Ovary (tissue), 9 donors: Measurements from ENCODE around the gene BAIAP3. TPM values are rescaled to one million over a fixed set of nuclear protein-coding genes. Genes with fewer than 3 reads are reported as not detected.

ENCODE experiments used
- DNase-seq, 5 donors: peaks; one replicate each; pipeline ENCODE4 v3.0.0-alpha.2; 2019 to 2020
- H3K27ac ChIP-seq, 2 donors: fragments of 200-600 bp; one replicate each; pipeline versions ENCODE4 v1.5.1 to v1.8.0; 2019 to 2022
- H3K27me3 ChIP-seq: fragments of 200-600 bp; one replicate; pipeline ENCODE4 v1.8.0; 2022
- H3K36me3 ChIP-seq: fragments of 200-600 bp; sonication (generic); one replicate; pipeline ENCODE4 v1.5.1; 2019
- H3K4me1 ChIP-seq: one replicate; pipeline ENCODE4 v1.8.1; 2013; ENCODE audit warnings: mild to moderate bottlenecking, moderate library complexity; ENCODE audit not compliant: insufficient read depth
- H3K4me3 ChIP-seq: fragments of 200-600 bp; sonication (generic); one replicate; pipeline ENCODE4 v1.5.1; 2017
- H3K9me3 ChIP-seq, 2 donors: fragments of 200-600 bp in 1 of 2; sonication (generic) in 1 of 2; one replicate each; pipeline versions ENCODE4 v1.5.1 to v1.8.1; 2013 to 2019; ENCODE audit warnings: mild to moderate bottlenecking in 1 of 2, moderate library complexity in 1 of 2
- CTCF ChIP-seq, 3 donors: fragments of 450-650 bp in 2 of 3; fragments of 200-600 bp in 1 of 3; IDR thresholded peaks; one replicate each; pipeline versions ENCODE4 v1.5.1 to v1.8.0; 2016 to 2022; ENCODE audit warnings: antibody characterized with exemption in 3 of 3, mild to moderate bottlenecking in 1 of 3
- EP300 ChIP-seq: sonication (generic); formaldehyde crosslinking; IDR thresholded peaks from one replicate; pipeline ENCODE4 v1.6.1; 2017; ENCODE audit warnings: antibody characterized with exemption
- POLR2A ChIP-seq: fragments of 450-650 bp; IDR thresholded peaks from one replicate; pipeline ENCODE4 v1.6.1; 2017; ENCODE audit warnings: antibody characterized with exemption, mild to moderate bottlenecking, moderate library complexity
- WGBS, 3 donors: extraction: QIAGEN DNeasy Blood & Tissue Kit in 1 of 3; methylation state at CpG; one replicate each; pipeline versions ENCODE4 v1.1.5 to v1.1.7; 2013 to 2017; 5-methylcytosine and 5-hydroxymethylcytosine counted together
- intact Hi-C, 4 donors: fragments of 100-400 bp; cut with DNase I; formaldehyde crosslinking; loops; one replicate each; pipeline versions ENCODE4 v1.11.0 to v1.15.1; 2022 to 2023
- polyA plus RNA-seq, 2 donors: library from polyadenylated mRNA; stranded (reverse); fragments of 200-250 nt in 1 of 2; fragments of 350-450 nt in 1 of 2; fragmentation: Illumina TruSeq in 1 of 2; extraction: RNeasy Lipid Tissue Mini Kit (QIAGEN cat#74804) in 1 of 2; gene quantifications; one replicate each; pipeline ENCODE4 v1.2.3, GENCODE V29; 2013 to 2014
- total RNA-seq, 7 donors: library from RNA; depleted of rRNA in 2 of 7; stranded (reverse); fragments of >200 nt in 2 of 7; fragmentation: NEBNext Ultra II Directional in 3 of 7; extraction: Animal tissue kit (Norgen Biotek cat#: 25700) in 3 of 7; gene quantifications; one replicate each; pipeline versions ENCODE4 v1.1.0 to v1.2.4, GENCODE V29; 2016 to 2023
- donor health status: DM: no; HTN: no; CAD: no; lungs with moderate emphysema.
- donor health status: DM: no; HTN: no; CAD: no.
- donor health status: Bipolar disorder and iron deficiency.
- donor health status: DM: yes; HTN: yes; CAD: no.
- donor health status: DM: no; HTN: no; CAD: no.
- donor health status: DM: yes; HTN: yes; CAD: no.

Gene BAIAP3
- total and polyA plus RNA-seq, 9 donors = 0.25 to 26.1 (median 1.2) TPM

DNA sequence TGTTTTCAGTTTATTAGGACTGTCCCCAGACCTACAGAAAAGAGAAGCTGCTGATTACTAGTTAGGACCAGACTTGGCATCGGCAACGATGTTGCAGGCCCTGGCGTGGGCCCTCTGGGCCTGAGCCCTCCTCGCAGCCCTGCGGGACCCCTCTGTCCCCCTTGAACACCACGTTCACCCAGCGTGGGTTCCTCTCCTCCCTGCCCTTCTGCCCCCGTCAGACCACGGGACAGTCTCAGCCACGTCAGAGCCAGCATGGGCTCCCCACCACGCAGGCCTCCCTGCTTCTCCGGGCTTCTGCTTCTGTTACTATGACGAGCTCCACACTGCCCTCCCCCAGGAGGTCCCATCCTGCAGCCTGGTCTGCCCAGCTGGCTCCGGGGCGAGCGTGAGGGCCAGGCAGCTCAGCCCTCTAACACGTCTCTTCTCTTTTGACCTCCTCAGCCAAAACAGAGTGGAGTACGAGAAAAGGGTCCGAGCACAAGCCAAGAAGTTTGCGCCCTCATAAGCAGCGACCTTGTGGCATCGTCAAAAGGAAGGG, 9.1 kb upstream of the BAIAP3 start:
- 78 to 81% (median 80%) methylated on average over 22 of the region's 22 CpGs for WGBS, 3 donors
- H3K4me3 ChIP-seq = no peak overlapping the region
- no peaks in the 10 kb centered on the region for H3K27me3 ChIP-seq
- H3K36me3 ChIP-seq = no peaks in the 10 kb centered on the region
- no peaks in the 10 kb centered on the region for H3K4me1 ChIP-seq
- H3K27ac ChIP-seq = no peak overlapping the region
- intact Hi-C loops = no loop called here
- no peak for DNase-seq
- TF ChIP-seq POLR2A (no peak), EP300 (no peak), CTCF (IDR thresholded peaks at IDR 0.05) (no peak)
- no peaks in the 10 kb centered on the region for H3K9me3 ChIP-seq

DNA sequence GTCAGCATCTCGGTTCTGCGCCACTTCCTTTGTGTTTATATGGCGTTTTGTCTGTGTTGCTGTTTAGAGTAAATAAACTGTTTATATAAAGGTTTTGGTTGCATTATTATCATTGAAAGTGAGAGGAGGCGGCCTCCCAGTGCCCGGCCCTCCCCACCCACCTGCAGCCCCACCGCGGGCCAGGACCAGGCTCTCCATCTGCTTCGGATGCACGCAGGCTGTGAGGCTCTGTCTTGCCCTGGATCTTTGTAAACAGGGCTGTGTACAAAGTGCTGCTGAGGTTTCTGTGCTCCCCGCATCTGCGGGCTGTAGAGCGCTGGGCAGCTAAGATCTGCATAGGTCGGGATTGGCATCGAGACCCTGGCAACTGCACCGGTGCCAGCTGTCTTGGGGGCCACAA, 8.2 kb upstream of the BAIAP3 start:
- no peaks in the 10 kb centered on the region for H3K4me1 ChIP-seq
- no peaks in the 10 kb centered on the region for H3K9me3 ChIP-seq
- no peaks in the 10 kb centered on the region for H3K36me3 ChIP-seq
- H3K27ac ChIP-seq = no peak overlapping the region
- 76 to 83% (median 82%) methylated on average over 15 of the region's 15 CpGs for WGBS, 3 donors
- intact Hi-C loops = no loop called here
- no peak for TF ChIP-seq CTCF (IDR thresholded peaks at IDR 0.05)
- no peak for TF ChIP-seq EP300
- TF ChIP-seq POLR2A = no peak
- H3K4me3 ChIP-seq = no peak overlapping the region
- no peaks in the 10 kb centered on the region for H3K27me3 ChIP-seq
- no peak for DNase-seq

GRCh38 chr16:1325673-1326371, 7.6 kb upstream of the BAIAP3 start:
- H3K27ac ChIP-seq = no peak overlapping the region
- no peak overlapping the region for H3K4me3 ChIP-seq
- H3K36me3 ChIP-seq = no peaks in the 10 kb centered on the region
- TF ChIP-seq POLR2A (no peak), CTCF (IDR thresholded peaks at IDR 0.05) (no peak), EP300 (no peak)
- intact Hi-C loops = no loop called here
- 59 to 71% (median 61%) methylated on average over 20 of the region's 20 CpGs for WGBS, 3 donors
- H3K27me3 ChIP-seq = no peaks in the 10 kb centered on the region
- no peaks in the 10 kb centered on the region for H3K9me3 ChIP-seq
- H3K4me1 ChIP-seq = no peaks in the 10 kb centered on the region
- DNase-seq = no peak

GRCh38 chr16:1326391-1326790, 7.1 kb upstream of the BAIAP3 start:
- H3K4me3 ChIP-seq = no peak overlapping the region
- H3K4me1 ChIP-seq = no peaks in the 10 kb centered on the region
- intact Hi-C loops = no loop called here
- H3K36me3 ChIP-seq = no peaks in the 10 kb centered on the region
- H3K9me3 ChIP-seq = no peaks in the 10 kb centered on the region
- WGBS, 3 donors = 63 to 68% (median 66%) methylated on average over 17 of the region's 17 CpGs
- no peak overlapping the region for H3K27ac ChIP-seq
- no peak for DNase-seq
- no peaks in the 10 kb centered on the region for H3K27me3 ChIP-seq
- TF ChIP-seq CTCF (IDR thresholded peaks at IDR 0.05) (no peak), POLR2A (no peak), EP300 (no peak)
